Heart left ventricle (tissue), 16 donors: ENCODE data around the gene RAB11FIP4. TPM values are rescaled to one million over a fixed set of nuclear protein-coding genes. Genes with fewer than 3 reads are reported as not detected.
A peak's percentile ranks its signal among the peaks of the same experiment; 100 is the strongest.

Experiments
- ATAC-seq, 4 donors: fragments of 200-7000 bp; cut with Tn5 transposase; one replicate each; pipeline ENCODE4 v1.9.1; 2020 to 2022; ENCODE audit warnings: moderate library complexity in 4 of 4, mild to moderate bottlenecking in 3 of 4, moderate number of reproducible peaks in 1 of 4
- DNase-seq, 5 donors: peaks; one replicate each; pipeline ENCODE4 v3.0.0-alpha.2; 2020
- H3K27ac ChIP-seq, 12 donors: fragments of 200-600 bp; sonication (generic) in 4 of 12; one replicate each; pipeline versions ENCODE4 v1.5.0 to v1.8.0; 2016 to 2022; ENCODE audit warnings: mild to moderate bottlenecking in 2 of 12
- H3K27me3 ChIP-seq, 9 donors: fragments of 200-600 bp; sonication (generic) in 2 of 9; one replicate each; pipeline versions ENCODE4 v1.5.1 to v1.8.0; 2016 to 2022; ENCODE audit warnings: mild to moderate bottlenecking in 3 of 9
- H3K36me3 ChIP-seq, 9 donors: fragments of 200-600 bp; sonication (generic) in 2 of 9; one replicate each; pipeline versions ENCODE4 v1.5.0 to v1.8.0; 2018 to 2022; ENCODE audit warnings: mild to moderate bottlenecking in 2 of 9
- H3K4me1 ChIP-seq, 12 donors: fragments of 200-600 bp; sonication (generic) in 4 of 12; one replicate each; pipeline versions ENCODE4 v1.5.0 to v1.8.0; 2016 to 2022; ENCODE audit warnings: mild to moderate bottlenecking in 3 of 12
- H3K4me3 ChIP-seq, 12 donors: fragments of 200-600 bp; sonication (generic) in 4 of 12; one replicate each; pipeline versions ENCODE4 v1.5.0 to v1.8.0; 2017 to 2022; ENCODE audit warnings: mild to moderate bottlenecking in 9 of 12, moderate library complexity in 4 of 12
- H3K9me3 ChIP-seq, 12 donors: fragments of 200-600 bp; sonication (generic) in 4 of 12; one replicate each; pipeline versions ENCODE4 v1.5.0 to v1.8.0; 2016 to 2022; ENCODE audit warnings: mild to moderate bottlenecking in 1 of 12
- POLR2A ChIP-seq, 2 donors: fragments of 450-650 bp; IDR thresholded peaks; one replicate each; pipeline ENCODE4 v1.6.1; 2017; ENCODE audit warnings: antibody characterized with exemption in 2 of 2, mild to moderate bottlenecking in 2 of 2, moderate library complexity in 2 of 2
- WGBS, 4 donors: extraction: QIAGEN DNeasy Blood & Tissue Kit in 2 of 4; methylation state at CpG; one replicate each; pipeline versions ENCODE4 v1.1.5 to v1.1.7; 2013 to 2018; 5-methylcytosine and 5-hydroxymethylcytosine counted together
- intact Hi-C, 10 donors: fragments of 100-400 bp; cut with DNase I; formaldehyde crosslinking; loops; one replicate each; pipeline versions ENCODE4 v1.11.1 to v1.14.2; 2022
- polyA plus RNA-seq, 2 donors: library from polyadenylated mRNA; stranded (reverse); fragments of 200-250 nt; gene quantifications; one replicate each; pipeline ENCODE4 v1.2.3, GENCODE V29; 2013
- total RNA-seq, 9 donors: library from RNA; depleted of rRNA in 2 of 9; stranded (reverse); fragments of >200 nt in 2 of 9; fragmentation: NEBNext Ultra II Directional in 3 of 9; extraction: Animal tissue kit (Norgen Biotek cat#: 25700) in 3 of 9; gene quantifications; one replicate each; pipeline versions ENCODE4 v1.1.0 to v1.2.4, GENCODE V29; 2016 to 2023
- TF ChIP-seq, protein P1 (sequence below), 12 donors: fragments of 200-600 bp; sonication (generic) in 4 of 12; IDR thresholded peaks; one replicate each; pipeline versions ENCODE4 v1.5.0 to v1.8.0; 2018 to 2022; ENCODE audit warnings: antibody characterized with exemption in 12 of 12, mild to moderate bottlenecking in 5 of 12
- donor health status: ischemic (EF 13 %, LVEDD 7.1; RV severe dilation, severe dysfunction).
- donor health status: healthy with polysubstance abuse.
- donor health status: DM: no; HTN: yes; CAD: no.
- donor health status: DM: no; HTN: no; CAD: no.
- donor health status: ischemic (EF 25% LVEDD 6.9; RV normal size, moderate dysfunction).
- donor health status: ischemic (EF 25% LVEDD 5.7; RV mildly dilated, moderate dysfunction).
- donor health status: healthy.
- donor health status: DM: yes; HTN: yes; CAD: no.
- donor health status: ischemic (EF 35%, LVEDD 5.7; RV mildly dilated, moderate dysfunction).
- donor health status: nonischemic (EF 11% LVEDD 7.7; RV severe dilation, severe dysfunction).
- donor health status: DM: yes; HTN: yes; CAD: no.
- donor health status: PGD.
- donor health status: ischemic (EF 29% LVEDD 5.4; RV normal size, mild dysfunction).
- donor health status: nonischemic (EF 23%, LVEDD 6.1; RV moderate dilation, normal function).

Gene RAB11FIP4
- total and polyA plus RNA-seq, 11 donors, result 1.5 to 13.7 (median 8.3) TPM

DNA sequence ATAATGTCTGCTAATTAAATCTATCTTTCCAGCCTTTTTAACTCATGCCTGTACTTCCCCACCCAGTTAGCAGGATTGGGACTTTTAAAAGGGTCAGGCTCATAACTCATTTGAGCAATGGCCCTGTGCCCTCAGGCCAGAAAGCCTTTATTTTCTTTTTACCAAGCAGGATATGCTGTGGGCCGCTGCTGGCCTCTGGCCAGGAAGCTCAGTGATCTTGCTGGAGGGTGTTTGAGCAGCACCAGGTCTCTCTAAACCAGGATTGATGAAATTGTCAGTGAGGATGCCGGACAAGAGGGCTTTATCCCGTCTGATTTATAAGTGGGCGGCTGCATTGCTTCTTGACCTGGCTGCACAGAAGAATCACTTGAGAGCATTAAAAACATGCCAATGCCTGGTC lies 187.8 kb downstream of the RAB11FIP4 start:
- peaks cover 5 to 64% (median 27%) of the 10 kb centered on the region in 12 donors for H3K4me1 ChIP-seq
- WGBS, 4 donors, result 60 to 73% (median 70%) methylated on average over 4 of the region's 4 CpGs
- no peak for DNase-seq
- TF ChIP-seq POLR2A (IDR thresholded peaks at IDR 0.05), result no peak
- TF ChIP-seq, protein P1, sequence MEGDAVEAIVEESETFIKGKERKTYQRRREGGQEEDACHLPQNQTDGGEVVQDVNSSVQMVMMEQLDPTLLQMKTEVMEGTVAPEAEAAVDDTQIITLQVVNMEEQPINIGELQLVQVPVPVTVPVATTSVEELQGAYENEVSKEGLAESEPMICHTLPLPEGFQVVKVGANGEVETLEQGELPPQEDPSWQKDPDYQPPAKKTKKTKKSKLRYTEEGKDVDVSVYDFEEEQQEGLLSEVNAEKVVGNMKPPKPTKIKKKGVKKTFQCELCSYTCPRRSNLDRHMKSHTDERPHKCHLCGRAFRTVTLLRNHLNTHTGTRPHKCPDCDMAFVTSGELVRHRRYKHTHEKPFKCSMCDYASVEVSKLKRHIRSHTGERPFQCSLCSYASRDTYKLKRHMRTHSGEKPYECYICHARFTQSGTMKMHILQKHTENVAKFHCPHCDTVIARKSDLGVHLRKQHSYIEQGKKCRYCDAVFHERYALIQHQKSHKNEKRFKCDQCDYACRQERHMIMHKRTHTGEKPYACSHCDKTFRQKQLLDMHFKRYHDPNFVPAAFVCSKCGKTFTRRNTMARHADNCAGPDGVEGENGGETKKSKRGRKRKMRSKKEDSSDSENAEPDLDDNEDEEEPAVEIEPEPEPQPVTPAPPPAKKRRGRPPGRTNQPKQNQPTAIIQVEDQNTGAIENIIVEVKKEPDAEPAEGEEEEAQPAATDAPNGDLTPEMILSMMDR (IDR thresholded peaks at IDR 0.05), result no peak
- peak overlapping the region in 2 of 12 donors; percentile 46 to 86 for H3K27ac ChIP-seq
- H3K9me3 ChIP-seq, result no peaks in the 10 kb centered on the region
- H3K36me3 ChIP-seq, result peaks cover 0 to 6% (median 0%) of the 10 kb centered on the region in 9 donors
- no peaks in the 10 kb centered on the region for H3K27me3 ChIP-seq
- H3K4me3 ChIP-seq, result no peak overlapping the region
- no peak for ATAC-seq
- intact Hi-C loops, result loop anchor here in 1 of 10 donors (10.0 kb wide), 1 partner anchor 116 kb away; no protein-coding TSS in a partner anchor

DNA sequence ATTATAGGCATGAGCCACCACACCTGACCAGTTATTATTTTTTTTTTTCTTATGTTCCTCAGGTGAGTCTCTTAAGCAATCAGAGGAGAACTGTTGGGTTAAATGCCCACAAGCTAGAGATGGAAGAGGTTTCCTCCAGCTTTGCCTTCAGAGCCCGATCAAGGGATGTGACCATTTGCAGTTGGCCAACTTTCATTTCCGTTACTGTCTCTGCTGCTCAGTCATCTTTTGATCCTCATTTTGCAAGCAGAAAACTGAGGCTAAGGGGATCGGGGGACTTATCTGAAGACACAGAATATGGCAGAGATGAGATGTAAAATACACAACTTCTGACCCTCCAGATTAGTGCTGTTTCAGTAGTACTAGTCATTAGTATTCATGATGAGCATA lies 188.8 kb downstream of the RAB11FIP4 start:
- Histone ChIP-seq H3K27ac (peak overlapping the region in 11 of 12 donors; percentile 63 to 96 (median 86)), H3K9me3 (no peaks in the 10 kb centered on the region), H3K4me3 (no peak overlapping the region), H3K27me3 (no peaks in the 10 kb centered on the region), H3K36me3 (peaks cover 0 to 6% (median 0%) of the 10 kb centered on the region in 9 donors), H3K4me1 (peaks cover 5 to 65% (median 27%) of the 10 kb centered on the region in 12 donors)
- ATAC-seq (no peak), DNase-seq (no peak)
- intact Hi-C loops, result loop anchor here in 2 of 10 donors (10.0 kb wide), 1 partner anchor 114 kb away; no protein-coding TSS in a partner anchor
- 64 to 86% (median 86%) methylated on average over 3 of the region's 3 CpGs for WGBS, 4 donors
- no peak for TF ChIP-seq POLR2A (IDR thresholded peaks at IDR 0.05)
- TF ChIP-seq, protein P1 (IDR thresholded peaks at IDR 0.05), result no peak

DNA sequence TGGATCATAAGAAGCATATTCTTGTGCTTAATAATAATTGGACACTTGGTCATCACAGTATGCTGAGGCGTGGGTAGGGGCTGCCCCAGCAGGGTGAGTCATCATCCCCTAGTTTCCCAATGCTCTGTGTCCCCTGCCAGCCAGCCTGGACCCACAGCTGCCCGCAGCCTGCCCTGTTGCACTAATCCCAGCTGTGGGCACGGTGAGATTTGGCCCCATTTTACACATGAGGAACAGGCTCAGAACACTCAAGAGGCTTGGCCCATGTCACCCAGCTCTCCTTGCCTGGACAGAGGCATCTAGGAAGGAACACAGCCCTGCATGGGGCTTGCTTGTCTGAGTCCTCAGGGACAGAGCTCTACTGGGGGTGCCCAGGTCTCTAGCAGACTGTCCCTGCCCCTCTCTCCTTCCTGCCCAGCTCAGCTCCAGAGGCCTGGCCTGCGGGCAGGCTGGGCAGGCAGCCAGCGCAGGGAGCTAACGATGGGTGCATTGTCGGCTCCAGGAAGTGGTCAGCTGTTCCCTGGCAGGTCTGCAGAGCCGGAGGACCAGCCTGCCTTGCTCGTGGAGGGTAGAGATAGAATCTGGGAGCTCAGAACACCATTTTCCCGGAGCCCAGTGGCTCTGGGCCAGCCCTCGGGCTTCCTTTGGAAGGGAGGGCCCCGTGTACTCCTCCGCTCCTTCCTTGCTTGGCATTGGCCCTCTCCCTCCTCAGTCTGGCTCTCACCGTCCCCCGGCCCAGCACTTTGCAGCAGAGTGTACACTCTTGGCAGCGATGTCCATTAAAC lies 189.4 kb downstream of the RAB11FIP4 start:
- no peak for TF ChIP-seq POLR2A (IDR thresholded peaks at IDR 0.05)
- TF ChIP-seq, protein P1 (IDR thresholded peaks at IDR 0.05), result no peak
- 13 to 19% (median 17%) methylated on average over 7 to 16 of the region's 16 CpGs for WGBS, 4 donors
- no peaks in the 10 kb centered on the region for H3K27me3 ChIP-seq
- peaks cover 0 to 6% (median 0%) of the 10 kb centered on the region in 9 donors for H3K36me3 ChIP-seq
- peaks cover 5 to 65% (median 27%) of the 10 kb centered on the region in 12 donors for H3K4me1 ChIP-seq
- intact Hi-C loops, result loop anchor here in 2 of 10 donors (10.0 kb wide), 1 partner anchor 114 kb away; no protein-coding TSS in a partner anchor
- no peaks in the 10 kb centered on the region for H3K9me3 ChIP-seq
- DNase-seq (peak; percentile 81 to 89 (median 87)), ATAC-seq (peak; percentile 84 to 93 (median 89))
- peak overlapping the region in 10 of 12 donors; percentile 5 to 31 (median 22) for H3K4me3 ChIP-seq
- H3K27ac ChIP-seq, result peak overlapping the region; percentile 63 to 96 (median 86)

DNA sequence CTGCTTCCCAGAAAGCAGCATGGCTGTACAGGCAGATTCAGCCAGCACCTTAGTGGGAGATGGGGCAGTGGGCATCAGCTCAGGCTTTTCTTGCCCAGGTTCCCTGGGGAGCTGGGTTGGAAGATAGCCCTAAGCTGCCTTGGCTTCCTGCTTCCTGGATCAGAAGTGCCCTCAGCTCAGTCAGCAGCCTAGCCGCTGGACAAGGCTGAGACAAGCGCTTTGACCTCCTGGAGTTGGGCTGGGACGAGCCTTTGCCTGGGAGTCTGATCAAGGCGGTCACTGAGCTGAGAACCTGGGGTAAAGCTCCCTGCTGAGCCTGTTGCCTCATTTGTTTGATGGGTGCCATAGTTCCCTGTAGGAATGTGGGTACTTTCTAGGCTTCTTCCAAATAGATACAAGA lies 190.0 kb downstream of the RAB11FIP4 start:
- Histone ChIP-seq H3K36me3 (peaks cover 0 to 6% (median 0%) of the 10 kb centered on the region in 9 donors), H3K27ac (peak overlapping the region; percentile 63 to 96 (median 86)), H3K4me1 (peaks cover 5 to 65% (median 27%) of the 10 kb centered on the region in 12 donors), H3K9me3 (no peaks in the 10 kb centered on the region), H3K4me3 (peak overlapping the region in 10 of 12 donors; percentile 5 to 31 (median 22)), H3K27me3 (no peaks in the 10 kb centered on the region)
- peak; percentile 27 to 54 (median 50) for ATAC-seq
- 39 to 67% (median 63%) methylated on average over 3 to 4 of the region's 4 CpGs for WGBS, 4 donors
- TF ChIP-seq, protein P1 (IDR thresholded peaks at IDR 0.05), result no peak
- TF ChIP-seq POLR2A (IDR thresholded peaks at IDR 0.05), result no peak
- DNase-seq, result peak in 3 of 5 donors; percentile 28 to 60 (median 59)
- intact Hi-C loops, result loop anchor here in 2 of 10 donors (10.0 kb wide), 1 partner anchor 113 kb away; no protein-coding TSS in a partner anchor
